Fibroblast of skin of left biceps (primary cell): Measurements from ENCODE around the gene ICAM2.
"Not testable (repeated sequence)": the region's sequence is repeated elsewhere in the genome, so short reads cannot be mapped to it uniquely, and the experiment has no call there.

ENCODE experiments used
- DNase-seq, 2 experiments: peaks; one replicate each; pipeline ENCODE4 v3.0.0-alpha.2; 2013; ENCODE audit warnings: low read depth in 2 of 2

The ICAM2 gene

DNA sequence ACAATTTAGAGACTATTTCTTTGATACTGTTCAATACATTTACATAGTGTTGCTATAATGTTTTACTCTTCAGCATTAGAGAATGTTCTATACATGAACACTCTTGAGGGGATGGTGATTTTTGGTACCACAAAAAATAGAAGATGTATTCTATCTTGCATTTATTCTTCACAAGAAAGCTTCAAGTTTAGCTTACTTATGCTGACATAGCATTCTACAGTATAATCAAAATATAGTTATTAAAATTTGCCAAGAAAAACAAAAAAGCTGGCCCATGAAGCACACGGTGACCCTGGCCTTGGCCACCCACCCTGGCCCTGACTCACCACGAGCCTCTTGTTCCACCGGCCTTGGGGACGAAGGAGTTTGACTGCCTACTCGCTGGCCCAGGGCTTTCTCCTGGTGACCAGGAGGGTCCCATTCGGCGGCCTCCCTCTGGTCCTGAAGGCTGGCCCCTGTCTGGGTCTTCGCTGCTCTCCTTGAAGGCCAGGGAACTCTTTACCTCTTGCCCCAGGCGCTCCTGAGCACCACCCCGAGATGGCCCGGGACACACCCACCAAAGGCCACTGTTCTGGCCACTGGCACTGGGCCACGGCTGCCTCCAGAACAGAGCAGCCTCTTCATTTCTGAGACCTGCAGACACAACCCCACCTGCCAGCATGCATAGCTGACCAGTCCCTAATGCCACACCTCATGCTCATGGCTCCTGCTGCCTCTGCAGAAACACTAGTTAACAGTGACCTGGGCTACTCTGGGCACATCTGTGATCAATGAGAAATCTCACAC, 22.5 kb upstream of the ICAM2 start:
- DNase-seq = no peak

DNA sequence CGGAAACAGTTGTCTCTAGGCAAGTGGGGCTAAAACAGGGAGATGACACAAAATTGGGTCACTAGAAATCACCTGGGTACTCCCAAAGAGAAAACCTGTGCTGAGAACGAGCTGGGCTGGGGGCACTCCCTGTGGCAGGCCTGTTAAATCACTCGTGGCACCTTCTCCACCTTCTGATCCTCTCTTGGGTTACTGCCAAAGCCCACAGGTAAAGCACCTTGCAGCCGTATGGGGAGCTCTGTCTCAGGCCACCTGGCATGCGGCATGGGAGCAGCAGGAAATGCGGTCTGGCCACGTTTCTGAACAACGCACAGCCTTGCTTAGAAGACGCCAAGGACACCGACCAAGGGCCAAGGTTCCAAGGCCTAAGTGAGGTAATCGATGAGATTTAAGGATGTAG, 21.5 kb upstream of the ICAM2 start:
- DNase-seq = no peak

DNA sequence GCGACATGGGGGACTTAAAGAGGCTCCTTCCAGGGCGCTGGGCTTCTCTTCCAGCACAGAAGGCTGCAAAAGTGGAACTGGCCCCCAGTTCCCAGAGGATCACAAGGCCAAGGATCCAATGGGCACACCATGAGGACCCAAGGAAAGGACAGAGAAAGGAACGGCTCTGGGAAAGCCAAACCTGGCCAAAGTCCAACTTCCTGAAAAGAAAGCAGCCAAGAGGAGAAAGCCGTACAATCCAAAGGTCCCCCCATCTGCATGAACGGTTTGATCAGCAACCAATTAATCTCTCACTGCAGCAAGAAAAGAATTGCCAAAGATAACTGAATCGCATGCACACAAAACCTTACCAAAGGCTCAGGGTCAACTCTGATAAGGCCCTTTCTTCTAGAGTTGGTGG, 19.8 kb upstream of the ICAM2 start:
- DNase-seq = no peak

DNA sequence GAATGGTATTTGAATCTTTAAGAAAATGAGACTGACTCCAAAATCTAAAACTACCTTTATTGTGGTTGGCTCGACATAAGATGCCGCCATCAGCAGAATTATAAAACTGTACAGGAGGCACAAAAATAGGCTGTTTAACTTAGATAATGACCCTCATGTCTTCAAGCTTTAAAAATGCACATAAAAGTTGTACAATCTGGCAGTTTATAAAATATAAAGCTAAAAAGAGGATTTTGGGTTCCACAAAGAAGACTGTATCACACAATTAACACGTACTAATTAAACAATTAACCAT, 18.6 kb upstream of the ICAM2 start:
- DNase-seq = no peak

DNA sequence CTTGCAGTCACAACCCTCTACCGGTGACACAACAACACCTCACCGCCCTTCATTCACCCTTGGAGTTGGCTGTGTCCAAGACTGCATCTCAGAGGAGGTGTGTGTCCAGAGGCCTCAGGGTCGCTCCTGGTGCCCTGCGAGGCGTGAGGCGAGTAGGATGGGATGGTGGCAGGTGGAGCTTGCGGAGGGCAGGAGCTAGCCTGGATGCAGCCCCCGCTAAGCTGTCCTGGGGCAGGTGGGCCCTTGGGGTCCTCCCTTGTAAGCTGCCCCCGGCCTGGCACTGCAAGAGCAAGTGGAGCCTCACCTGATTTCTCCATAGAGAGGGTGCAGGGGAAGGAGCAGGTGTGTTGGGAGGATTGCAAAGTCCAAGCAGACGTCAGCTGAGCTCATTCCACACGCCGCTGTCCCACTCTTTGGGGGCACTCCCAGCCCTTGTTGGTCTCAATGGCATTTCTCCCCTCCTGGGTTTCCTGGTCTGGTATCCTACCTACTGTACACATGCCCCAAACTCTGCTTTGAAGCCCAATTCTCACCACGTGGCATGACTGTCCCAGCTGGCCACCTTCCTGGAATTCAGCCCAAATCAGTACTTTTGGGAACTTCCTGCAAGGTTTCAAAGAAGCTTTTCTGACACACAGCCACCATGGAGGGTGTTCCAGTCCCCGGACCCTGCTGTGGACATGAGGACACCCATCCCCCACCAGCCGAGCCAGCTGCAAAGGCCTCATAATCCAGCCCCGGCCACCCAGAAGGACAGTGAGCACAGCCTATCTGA, 18.1 kb upstream of the ICAM2 start:
- no peak for DNase-seq

DNA sequence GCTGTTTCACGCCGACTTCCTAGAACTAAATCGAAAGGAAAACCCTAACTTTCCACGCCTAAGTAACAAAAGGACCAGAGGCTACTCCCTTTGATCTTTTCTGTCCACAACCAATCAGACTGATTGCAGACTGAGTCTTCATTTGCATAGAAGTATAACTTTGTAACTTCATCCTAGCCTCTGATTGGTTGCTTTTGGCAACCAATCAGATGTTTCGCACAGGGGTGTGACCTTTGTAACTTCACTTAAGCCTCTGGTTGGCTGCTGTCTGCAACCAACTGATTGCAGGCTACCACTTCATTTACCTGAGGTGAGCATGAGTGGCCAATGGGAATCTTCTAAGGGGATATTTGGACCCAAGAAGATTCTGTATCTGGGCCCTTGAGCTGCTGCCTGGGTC, 17.4 kb upstream of the ICAM2 start:
- DNase-seq = no peak

DNA sequence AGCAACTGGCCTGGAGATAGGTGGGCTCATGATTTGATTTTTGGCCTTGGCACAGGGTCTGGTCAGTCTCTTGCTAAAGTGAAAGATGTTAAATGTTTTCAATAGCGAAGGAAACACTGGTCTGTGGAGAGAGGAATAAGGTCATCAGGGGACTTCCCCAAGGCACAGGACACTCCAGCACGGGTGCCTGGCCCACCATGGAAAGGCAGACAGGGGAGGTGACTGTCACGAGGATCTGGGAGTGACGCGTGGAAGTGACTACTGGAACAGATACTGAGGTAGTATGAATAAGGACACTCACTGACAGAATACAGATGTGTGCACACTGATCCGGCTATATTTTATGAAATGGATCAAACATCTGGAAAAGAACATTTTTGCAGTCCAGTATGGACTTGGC, 16.7 kb upstream of the ICAM2 start:
- DNase-seq = no peak

DNA sequence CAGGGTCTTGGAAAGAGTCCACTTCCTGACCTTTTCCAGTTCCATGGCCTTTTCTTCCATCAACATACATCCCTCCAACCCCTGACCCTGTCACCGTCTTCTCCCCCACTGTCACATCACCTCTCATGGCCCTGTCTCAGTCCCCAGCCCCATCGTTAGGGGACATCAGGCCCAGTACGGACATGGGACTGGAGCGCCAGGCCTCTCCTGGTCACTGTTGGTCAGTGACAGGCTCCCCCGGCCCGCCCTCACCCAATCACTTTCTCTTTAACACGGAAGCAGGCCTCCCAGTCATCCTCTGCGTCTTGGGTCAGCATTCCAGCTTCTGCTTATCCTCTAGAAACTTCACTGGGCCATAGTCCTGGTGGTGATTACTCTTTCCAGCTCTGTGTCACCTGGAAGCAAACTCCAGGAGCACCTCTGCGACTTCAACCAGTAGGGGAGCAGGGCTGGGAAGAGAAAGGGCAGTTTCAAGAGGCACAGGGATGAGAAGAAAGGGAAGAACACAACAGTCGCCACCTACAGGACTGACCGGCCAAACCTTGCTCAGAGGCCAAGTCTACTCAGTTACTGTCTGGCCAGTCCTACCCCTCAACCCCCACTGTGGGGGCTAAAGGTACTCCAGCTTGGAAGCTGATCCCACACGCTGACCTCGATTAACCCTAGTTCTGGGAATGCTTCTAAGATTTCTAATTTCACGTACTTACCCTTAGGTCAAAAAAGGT, 15.9 kb upstream of the ICAM2 start:
- no peak for DNase-seq

DNA sequence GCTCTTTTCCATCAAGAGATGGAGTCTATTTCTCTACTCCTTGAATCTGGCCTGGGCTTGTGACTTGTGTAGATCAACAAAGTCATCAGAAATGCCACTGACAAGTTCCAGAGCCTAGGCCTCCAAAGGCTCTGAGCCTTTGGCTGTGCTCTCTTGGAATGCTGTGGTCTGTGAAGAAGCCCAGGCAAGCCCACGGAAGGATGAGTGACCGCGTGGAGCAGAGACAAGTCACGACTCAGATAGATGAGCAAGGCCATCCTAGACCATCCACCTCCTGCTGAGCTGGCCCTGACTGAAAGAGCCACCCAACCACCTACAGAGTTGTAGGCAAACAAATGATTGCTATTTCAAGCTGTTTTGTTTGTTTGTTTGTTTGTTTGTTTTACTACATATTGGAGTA, 11.6 kb upstream of the ICAM2 start:
- no peak for DNase-seq

DNA sequence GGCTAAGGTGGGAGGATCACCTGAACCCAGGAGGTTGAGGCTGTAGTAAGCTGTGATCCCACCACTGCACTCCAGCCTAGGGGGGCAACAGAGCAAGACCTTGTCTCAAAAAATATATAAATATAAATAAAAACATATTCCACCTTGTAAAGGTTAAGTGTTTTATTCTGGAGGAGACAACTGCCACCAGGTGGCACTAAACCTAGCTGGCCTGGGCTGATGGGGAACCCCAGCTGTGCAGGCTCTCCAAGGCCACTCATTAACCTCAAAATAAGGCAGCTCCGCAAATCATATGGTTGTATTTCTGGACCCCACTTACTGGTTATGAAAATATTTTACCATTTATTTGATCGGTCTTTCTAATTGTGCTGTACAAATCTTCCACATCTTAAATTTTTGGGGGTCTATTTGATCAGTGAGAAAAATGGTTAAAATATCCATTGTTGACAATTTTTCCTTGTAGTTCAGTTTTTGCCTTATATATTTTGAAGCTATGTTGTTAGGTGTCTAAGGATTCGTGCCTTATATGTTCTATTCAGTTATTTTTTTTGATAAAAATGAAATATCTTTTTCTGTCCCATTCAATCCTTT, 8.5 kb upstream of the ICAM2 start:
- peak in 1 of 2 experiments; percentile 10 for DNase-seq

DNA sequence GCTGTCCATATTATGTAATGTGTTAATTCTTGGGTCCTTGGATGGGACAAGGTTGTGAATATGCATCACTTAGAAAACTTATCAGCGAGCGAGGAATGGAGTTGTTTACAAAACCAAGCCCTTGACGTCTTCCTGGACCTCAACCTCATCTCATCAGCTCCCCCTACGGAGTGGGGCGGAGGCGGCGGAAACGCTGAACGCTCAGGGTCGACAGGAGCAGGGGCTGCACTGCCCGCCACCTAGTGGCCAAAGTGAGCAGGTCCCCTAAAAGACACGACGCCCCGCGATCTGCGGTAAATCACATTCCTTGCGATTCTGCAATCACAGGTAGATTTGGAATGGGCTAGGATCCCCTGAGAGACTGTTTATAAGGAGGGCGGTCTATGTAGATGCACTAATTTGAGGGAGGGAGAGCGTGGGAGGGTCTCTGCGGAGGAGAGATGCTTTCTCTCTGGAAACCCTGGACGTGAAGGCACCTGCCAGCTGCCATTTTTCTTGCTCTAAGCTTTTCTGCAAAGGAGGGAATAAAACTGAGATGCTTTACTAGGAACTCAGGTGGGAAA, 5.4 kb upstream of the ICAM2 start:
- DNase-seq = peak; percentile 20 to 21

DNA sequence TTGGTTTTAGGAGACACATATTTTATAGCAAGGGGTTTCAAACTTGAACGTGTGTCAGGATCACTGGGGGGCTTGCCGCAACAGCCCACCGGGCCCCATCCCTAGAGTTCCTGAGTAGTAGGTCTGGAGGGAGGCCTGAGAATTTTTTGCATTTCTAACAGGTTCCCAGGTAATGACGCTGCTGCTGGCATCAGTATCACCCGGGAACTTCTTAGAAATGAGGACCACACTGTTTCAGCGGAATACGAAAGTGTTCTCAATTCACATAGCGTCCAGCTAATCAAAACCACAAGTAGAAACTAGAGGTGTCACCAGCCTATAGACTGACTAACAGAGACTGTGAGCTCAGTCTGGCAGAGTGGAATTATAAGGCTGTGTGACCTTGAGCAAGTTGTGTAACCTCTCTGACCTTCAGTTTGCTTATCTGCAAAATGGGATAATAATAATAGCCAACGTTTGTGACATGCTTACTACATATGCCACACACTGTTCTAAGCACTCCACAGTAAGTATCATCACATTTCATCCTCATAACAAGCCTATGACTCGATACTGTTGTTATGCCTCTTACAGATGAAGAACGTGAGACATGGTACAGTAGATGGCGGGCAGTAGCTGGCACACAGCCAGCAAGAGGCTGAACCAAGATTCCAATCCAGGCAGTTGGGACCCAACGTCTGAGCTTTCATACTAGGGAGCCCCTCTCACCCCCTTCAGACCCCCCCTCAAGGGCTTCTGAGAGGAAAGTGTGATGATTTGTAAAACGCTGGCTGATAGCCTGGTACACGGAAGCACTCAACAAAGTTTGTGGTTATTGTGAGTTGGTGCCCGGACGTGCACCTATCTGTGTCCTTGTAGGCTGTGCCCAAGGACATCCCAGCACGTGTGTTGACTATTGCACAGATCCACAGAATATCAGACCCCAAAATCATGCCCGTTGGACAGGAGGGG, 4.6 kb upstream of the ICAM2 start:
- DNase-seq = no peak

DNA sequence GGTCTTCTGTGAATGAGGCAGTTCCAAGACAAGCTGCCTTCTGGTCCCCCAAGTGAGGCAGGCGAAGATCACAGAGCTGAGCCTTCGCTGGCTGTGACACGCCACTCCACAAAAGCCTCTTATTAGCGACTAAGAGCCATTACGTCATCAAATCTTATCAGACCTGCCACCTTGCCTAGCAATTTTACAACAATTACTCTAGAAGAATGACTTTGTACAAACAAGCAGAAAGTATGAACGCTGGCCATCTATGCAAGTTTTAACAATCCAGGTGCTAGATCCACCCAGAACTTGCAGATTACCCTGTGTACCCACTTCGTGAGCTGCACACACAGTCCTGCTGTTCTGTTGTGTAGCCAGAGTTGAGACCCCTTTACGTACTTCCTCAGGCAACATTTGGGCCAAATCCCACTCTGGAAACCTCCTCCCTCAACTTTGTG, 3.8 kb upstream of the ICAM2 start:
- DNase-seq = no peak

DNA sequence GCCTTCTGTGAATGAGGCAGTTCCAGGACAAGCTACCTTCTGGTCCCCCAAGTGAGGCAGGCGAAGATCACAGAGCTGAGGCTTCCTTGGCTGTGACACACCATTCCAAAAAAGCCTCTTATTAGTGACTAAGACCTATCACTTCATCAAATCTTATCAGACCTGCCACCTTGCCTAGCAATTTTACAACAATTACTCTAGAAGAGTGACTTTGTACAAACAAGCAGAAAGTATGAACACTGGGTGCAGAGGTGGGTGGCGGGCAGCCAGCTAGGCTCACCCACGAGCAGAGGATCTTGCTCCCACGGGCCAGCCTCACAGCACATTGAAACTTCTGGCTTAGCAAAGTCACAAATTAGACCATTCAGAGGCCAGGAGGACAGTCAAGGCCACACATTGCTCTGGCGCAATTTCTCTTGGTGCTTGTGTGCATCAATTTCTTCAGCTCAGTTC, 2.2 kb upstream of the ICAM2 start:
- no peak for DNase-seq

DNA sequence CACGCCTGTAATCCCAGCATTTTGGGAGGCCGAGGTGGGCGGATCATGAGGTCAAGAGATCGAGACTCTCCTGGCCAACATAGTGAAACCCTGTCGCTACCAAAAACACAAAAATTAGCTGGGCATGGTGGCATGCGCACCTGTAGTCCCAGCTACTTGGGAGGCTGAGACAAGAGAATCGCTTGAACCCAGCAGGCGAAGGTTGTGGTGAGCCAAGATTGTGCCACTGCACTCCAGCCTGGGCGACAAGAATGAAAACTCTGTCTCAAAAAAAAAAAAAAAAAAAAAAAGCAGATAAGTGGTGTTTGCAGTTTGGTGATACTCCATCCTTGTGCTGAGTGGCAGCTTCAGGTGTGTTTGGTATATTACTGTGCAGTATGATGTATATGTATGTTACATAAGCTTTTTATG, 877 bp downstream of the ICAM2 start:
- DNase-seq = not testable (repeated sequence)

DNA sequence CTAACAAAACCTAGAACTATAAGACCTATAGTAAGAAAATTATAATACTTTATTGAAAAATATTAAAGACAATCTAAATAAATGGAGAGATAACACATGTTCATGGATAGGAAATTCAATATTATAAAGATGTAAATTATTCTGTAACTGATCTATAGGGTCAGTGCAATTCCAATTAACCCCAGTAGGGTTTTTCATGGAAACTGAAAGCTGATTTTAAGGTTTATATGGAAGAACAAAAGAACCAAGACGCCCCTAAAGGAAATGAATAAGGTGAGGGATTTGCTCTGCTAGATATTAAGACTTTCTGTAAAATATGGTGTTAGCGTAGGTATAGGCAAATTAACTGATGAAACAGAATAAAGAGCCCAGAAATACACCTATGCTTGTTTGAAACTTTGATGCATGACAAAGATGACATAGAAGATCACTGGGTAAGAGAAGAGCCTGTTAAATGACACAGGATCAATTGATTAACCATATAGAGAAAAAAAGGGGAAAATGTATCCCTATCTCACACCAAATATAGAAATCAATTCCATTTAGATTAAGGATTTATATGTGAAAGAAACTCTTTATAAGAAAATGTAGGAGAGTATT, 3.0 kb downstream of the ICAM2 start:
- DNase-seq = no peak

DNA sequence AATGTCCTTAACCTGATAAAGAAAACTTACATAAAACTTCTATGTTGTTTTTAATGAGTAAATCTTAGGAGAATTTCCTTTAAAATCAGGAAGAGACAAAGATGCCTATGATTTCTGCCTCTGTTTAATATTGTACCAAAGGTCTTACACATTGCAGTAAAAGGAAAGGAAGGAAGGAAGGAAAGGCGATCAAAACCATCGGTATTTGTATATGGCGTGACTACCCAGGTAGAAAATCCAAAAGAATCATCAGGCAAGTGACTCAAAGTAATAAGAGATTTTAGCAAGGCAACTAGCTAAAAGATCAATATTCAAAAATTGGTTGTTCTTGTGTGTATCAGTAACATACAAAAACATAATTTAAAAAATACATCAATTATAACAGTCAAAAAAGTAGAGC, 3.5 kb downstream of the ICAM2 start:
- DNase-seq = no peak

DNA sequence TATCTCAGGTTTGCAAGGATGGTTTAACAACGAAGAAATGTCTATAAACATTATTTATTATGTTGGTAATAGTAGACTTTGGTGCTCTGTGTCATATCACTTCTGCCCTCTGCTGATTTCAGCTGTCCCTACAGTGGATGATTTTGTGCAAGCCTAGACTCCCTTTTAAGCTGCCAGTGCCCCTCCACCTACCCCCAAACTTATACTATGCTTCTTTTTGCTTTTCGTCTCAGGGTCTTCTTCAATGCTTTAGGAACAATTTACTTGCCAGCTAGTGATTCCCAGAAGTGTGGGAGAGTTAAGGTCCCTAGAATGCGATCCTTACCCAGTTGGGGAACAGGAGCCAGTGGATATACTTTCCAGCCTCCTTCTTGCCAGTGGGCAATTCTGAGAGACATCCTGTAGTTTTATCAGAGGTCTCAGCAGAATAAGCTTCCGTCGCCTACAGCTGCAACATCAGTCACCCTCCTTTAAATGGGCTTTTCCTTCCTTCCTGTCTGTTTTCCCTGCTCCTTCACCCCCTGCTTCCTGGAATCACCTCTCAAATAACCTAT, 4.1 kb downstream of the ICAM2 start:
- no peak for DNase-seq

DNA sequence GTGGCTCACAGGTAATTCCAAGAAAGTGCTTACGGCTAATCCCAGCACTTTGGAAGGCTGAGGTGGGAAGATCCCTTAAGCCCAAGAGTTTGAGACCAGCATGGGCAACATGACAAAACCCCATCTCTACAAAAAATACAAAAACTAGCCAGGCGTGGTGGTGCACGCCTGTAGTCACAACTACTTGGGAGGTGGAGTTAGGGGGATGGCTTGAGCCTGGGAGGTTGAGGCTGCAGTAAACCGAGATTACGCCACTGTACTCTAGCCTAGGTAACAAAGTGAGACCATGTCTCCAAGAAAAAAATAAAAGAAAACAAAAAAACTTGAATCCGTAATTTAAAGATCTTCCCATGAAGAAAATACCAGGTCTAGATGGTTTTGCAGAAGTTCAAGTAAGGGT, 5.0 kb downstream of the ICAM2 start:
- DNase-seq = no peak
